HEK293T (cell line): ENCODE measurements around the gene MIPEP.

Experiments used
- CTCF ChIA-PET: fragments of 350-600 bp; formaldehyde crosslinking; extraction: SDS; loops from one replicate; lab custom pipeline; 2021; ENCODE audit warnings: antibody characterized with exemption, inconsistent platforms; lab: Yijun Ruan, JAX
- POLR2A ChIA-PET: fragments of 350-600 bp; formaldehyde crosslinking; extraction: SDS; loops from one replicate; lab custom pipeline; 2020; ENCODE audit warnings: antibody characterized with exemption, inconsistent platforms; lab: Yijun Ruan, JAX
- DNase-seq: peaks from one replicate; pipeline ENCODE4 v3.0.0; 2012; ENCODE audit warnings: mixed read lengths; ENCODE audit errors: extremely low spot score
- ARNT ChIP-seq: fragments of 450-650 bp; IDR thresholded peaks from 2 replicates; pipeline ENCODE4 v1.6.1; 2017; ENCODE audit warnings: mild to moderate bottlenecking
- BHLHE40 ChIP-seq: fragments of 450-650 bp; IDR thresholded peaks from 2 replicates; pipeline ENCODE4 v1.6.1; 2016; ENCODE audit warnings: mild to moderate bottlenecking, moderate library complexity, borderline replicate concordance
- CTBP1 ChIP-seq: fragments of 450-650 bp; IDR thresholded peaks from 2 replicates; pipeline ENCODE4 v1.6.1; 2016; ENCODE audit warnings: borderline replicate concordance
- ELF4 ChIP-seq: fragments of 450-650 bp; IDR thresholded peaks from 2 replicates; pipeline ENCODE4 v1.6.1; 2017; ENCODE audit warnings: antibody characterized with exemption
- FOXA1 ChIP-seq: fragments of 450-650 bp; IDR thresholded peaks from 2 replicates; pipeline ENCODE4 v1.6.1; 2016; ENCODE audit warnings: mild to moderate bottlenecking
- FOXK2 ChIP-seq: fragments of 450-650 bp; IDR thresholded peaks from 2 replicates; pipeline ENCODE4 v1.6.1; 2016; ENCODE audit warnings: mild to moderate bottlenecking
- FOXM1 ChIP-seq: fragments of 450-650 bp; IDR thresholded peaks from 2 replicates; pipeline ENCODE4 v1.6.1; 2017; ENCODE audit warnings: mild to moderate bottlenecking, borderline replicate concordance
- HDGF ChIP-seq: fragments of 450-650 bp; IDR thresholded peaks from 2 replicates; pipeline ENCODE4 v1.6.1; 2017; ENCODE audit warnings: antibody characterized with exemption, borderline replicate concordance
- L3MBTL2 ChIP-seq: fragments of 450-650 bp; conservative IDR thresholded peaks from 2 replicates; pipeline ENCODE4 v1.6.1; 2016; ENCODE audit warnings: mild to moderate bottlenecking
- LEF1 ChIP-seq: fragments of 450-650 bp; IDR thresholded peaks from 2 replicates; pipeline ENCODE4 v1.6.1; 2017; ENCODE audit warnings: mild to moderate bottlenecking, borderline replicate concordance
- NFRKB ChIP-seq: fragments of 450-650 bp; IDR thresholded peaks from 2 replicates; pipeline ENCODE4 v1.6.1; 2016; ENCODE audit warnings: mild to moderate bottlenecking, moderate library complexity
- PKNOX1 ChIP-seq: fragments of 450-650 bp; IDR thresholded peaks from 2 replicates; pipeline ENCODE4 v1.6.1; 2016
- SP1 ChIP-seq: fragments of 450-650 bp; IDR thresholded peaks from 2 replicates; pipeline ENCODE4 v1.6.1; 2017
- SUZ12 ChIP-seq: fragments of 450-650 bp; IDR thresholded peaks from 2 replicates; pipeline ENCODE4 v1.6.1; 2016; ENCODE audit warnings: mild to moderate bottlenecking
- TARDBP ChIP-seq: fragments of 450-650 bp; IDR thresholded peaks from 2 replicates; pipeline ENCODE4 v1.6.1; 2016
- ZNF384 ChIP-seq: fragments of 450-650 bp; IDR thresholded peaks from 2 replicates; pipeline ENCODE4 v1.6.1; 2016

Gene MIPEP

DNA sequence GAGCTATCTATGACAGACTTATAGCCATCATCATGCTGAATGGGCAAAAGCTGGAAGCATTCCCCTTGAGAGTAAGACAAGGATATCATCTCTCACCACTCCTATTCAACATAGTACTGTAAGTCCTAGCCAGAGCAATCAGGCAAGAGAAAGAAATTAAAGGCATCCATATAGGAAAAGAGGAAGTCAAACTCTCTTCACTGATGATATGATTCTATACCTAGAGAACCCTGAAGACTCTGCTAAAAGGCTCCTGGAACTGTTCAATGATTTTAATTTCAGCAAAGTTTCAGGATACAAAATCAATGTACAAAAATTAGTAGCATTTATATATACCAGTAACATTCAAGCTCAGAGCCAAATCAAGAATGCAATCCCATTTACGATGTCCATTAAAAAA lies 29.8 kb upstream of the MIPEP start:
- ChIA-PET CTCF (interaction anchor here (0.6 kb wide), 1 partner anchor 479 kb away, joined by 4 read pairs; no protein-coding TSS in a partner anchor), POLR2A (no interaction called here)
- DNase-seq = no peak
- no peak for TF ChIP-seq PKNOX1
- TF ChIP-seq LEF1 = no peak
- TF ChIP-seq SUZ12 = no peak
- no peak for TF ChIP-seq SP1
- no peak for TF ChIP-seq L3MBTL2
- no peak for TF ChIP-seq TARDBP
- no peak for TF ChIP-seq ZNF384
- no peak for TF ChIP-seq CTBP1

DNA sequence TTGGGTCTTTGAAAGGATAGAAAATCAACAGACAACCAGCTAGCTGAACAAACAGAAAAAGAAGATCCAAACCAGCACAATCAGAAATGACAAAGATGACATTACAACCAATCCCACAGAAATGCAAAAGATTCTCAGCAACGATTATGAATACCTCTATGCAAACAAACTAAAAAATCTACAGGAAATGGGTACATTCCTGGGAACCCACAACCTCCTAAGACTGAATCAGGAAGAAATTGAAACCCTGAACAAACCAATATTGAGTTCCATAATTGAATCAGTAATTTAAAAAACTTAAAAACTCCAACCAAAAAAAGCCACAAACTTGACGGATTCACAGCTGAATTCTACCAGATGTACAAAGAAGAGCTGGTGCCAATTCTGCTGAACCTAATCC lies 29.0 kb upstream of the MIPEP start:
- TF ChIP-seq SP1 (no peak), HDGF (no peak), FOXK2 (no peak), FOXA1 (no peak), LEF1 (no peak), CTBP1 (no peak), ARNT (no peak), TARDBP (no peak), ELF4 (no peak)
- POLR2A ChIA-PET = no interaction called here
- no peak for DNase-seq
- CTCF ChIA-PET = interaction anchor here (0.6 kb wide), 1 partner anchor 478 kb away, joined by 4 read pairs; no protein-coding TSS in a partner anchor

DNA sequence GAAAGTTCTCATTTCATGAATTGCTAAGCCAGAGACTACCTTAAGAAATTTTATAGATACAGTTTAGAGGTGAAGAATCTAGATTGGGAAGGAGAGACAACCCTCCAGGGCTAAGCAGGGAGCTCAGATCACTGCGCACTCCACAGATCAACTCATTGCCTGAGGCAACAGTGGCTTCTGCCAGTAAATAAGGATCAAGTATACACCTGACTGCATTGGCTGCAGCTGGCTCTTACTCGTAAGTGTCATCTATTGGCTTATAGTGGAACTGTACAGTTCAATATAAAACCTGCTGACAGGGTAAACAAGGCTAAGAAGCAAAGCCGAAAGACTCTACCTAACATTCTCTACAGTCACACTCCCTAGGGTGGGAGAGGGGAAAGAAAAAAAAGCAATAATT lies 26.1 kb upstream of the MIPEP start:
- ChIA-PET CTCF (no interaction called here), POLR2A (no interaction called here)
- DNase-seq = no peak
- TF ChIP-seq BHLHE40 = no peak
- TF ChIP-seq ARNT = no peak
- no peak for TF ChIP-seq CTBP1
- TF ChIP-seq FOXA1 = no peak
- TF ChIP-seq NFRKB = no peak
- no peak for TF ChIP-seq ZNF384
- no peak for TF ChIP-seq HDGF
- TF ChIP-seq TARDBP = no peak
- no peak for TF ChIP-seq FOXM1
- TF ChIP-seq ELF4 = no peak

DNA sequence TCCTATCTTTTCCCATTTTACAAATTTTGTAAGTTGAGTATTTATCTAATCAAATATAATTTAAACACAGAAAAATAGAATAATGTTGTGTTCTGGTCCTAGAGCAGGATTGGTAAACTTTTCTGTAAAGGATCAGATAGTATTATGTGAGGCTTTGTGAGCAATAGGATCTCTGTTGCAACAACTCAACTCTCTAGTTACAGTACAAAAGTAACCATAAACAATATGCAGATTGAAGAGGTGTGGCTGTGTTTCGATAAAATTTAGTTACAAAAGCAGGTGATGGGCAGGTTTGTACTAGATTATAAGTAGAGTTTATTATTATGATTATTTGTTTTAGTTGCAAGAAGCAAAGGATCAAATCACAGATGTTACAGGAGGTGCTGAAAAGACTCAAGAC lies 23.3 kb upstream of the MIPEP start:
- ChIA-PET CTCF (no interaction called here), POLR2A (no interaction called here)
- TF ChIP-seq FOXK2 (no peak), CTBP1 (no peak), ELF4 (no peak), SUZ12 (no peak), TARDBP (no peak), FOXM1 (no peak), NFRKB (no peak), ZNF384 (no peak), LEF1 (no peak), ARNT (no peak), SP1 (no peak), PKNOX1 (no peak), FOXA1 (no peak)
- DNase-seq = no peak

DNA sequence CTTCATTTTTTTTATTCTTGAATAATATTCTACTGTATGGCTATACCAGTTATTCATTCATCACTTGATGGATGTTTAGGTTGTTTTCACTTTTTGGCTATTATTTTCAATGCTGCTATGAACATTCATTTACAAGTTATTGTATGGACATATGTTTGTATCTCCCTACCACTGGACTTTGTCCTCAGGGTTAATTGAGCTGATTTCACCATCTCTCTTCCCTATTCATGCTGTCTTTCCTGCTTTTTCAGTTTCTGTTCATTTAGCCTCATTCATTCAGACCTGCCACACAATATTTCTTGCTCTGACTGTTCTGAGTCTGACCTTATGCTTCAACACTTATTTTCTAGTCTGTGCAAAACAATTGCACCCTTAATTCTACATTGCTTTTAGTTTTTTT lies 20.4 kb upstream of the MIPEP start:
- TF ChIP-seq HDGF (no peak), NFRKB (no peak), CTBP1 (no peak), PKNOX1 (no peak), ELF4 (no peak), SUZ12 (no peak), FOXM1 (no peak), ZNF384 (no peak), BHLHE40 (no peak), L3MBTL2 (no peak), FOXA1 (no peak), LEF1 (no peak), FOXK2 (no peak), TARDBP (no peak), ARNT (no peak)
- POLR2A ChIA-PET = no interaction called here
- CTCF ChIA-PET = no interaction called here
- DNase-seq = no peak

GRCh38 chr13:23905766-23906165 lies 16.6 kb upstream of the MIPEP start:
- ChIA-PET CTCF (no interaction called here), POLR2A (no interaction called here)
- no peak for DNase-seq
- no peak for TF ChIP-seq SUZ12
- TF ChIP-seq PKNOX1 = no peak
- TF ChIP-seq HDGF = no peak
- no peak for TF ChIP-seq ELF4
